Progenitor cell of endocrine pancreas (in vitro differentiated cells): ENCODE measurements around the gene GUCY1A2. TPM values are rescaled to one million over a fixed set of nuclear protein-coding genes. Genes with fewer than 3 reads are reported as not detected.
"Not testable (repeated sequence)": the region's sequence is repeated elsewhere in the genome, so short reads cannot be mapped to it uniquely, and the experiment has no call there.

Source experiments
- DNase-seq: peaks from one replicate; pipeline ENCODE4 v3.0.0; 2021; ENCODE audit warnings: low spot score; ENCODE audit not compliant: unreplicated experiment
- H3K27ac Mint-ChIP-seq: 2 replicates; pipeline ENCODE4 v1.8.0; 2021; ENCODE audit warnings: mild to moderate bottlenecking, moderate library complexity, mixed read lengths
- H3K27me3 Mint-ChIP-seq: 2 replicates; pipeline ENCODE4 v1.8.0; 2021; ENCODE audit warnings: mixed read lengths
- H3K36me3 Mint-ChIP-seq: 2 replicates; pipeline ENCODE4 v1.8.0; 2022; ENCODE audit warnings: mixed read lengths; ENCODE audit not compliant: insufficient read depth
- H3K4me1 Mint-ChIP-seq: 2 replicates; pipeline ENCODE4 v1.8.0; 2021; ENCODE audit warnings: low read depth, mixed read lengths
- H3K4me3 Mint-ChIP-seq: 2 replicates; pipeline ENCODE4 v1.8.0; 2021; ENCODE audit warnings: low read depth, mild to moderate bottlenecking, moderate library complexity, mixed read lengths
- H3K9me3 Mint-ChIP-seq: 2 replicates; pipeline ENCODE4 v1.8.0; 2021; ENCODE audit warnings: low read depth, mixed read lengths
- CTCF ChIP-seq: fragments of 200-600 bp; sonication (generic); IDR thresholded peaks from one replicate; pipeline ENCODE4 v1.5.0; 2021; ENCODE audit warnings: antibody characterized with exemption, mild to moderate bottlenecking; ENCODE audit not compliant: unreplicated experiment
- total RNA-seq: library from RNA; stranded (reverse); gene quantifications from 2 replicates; pipeline ENCODE4 v1.2.1, GENCODE V29; 2021

GUCY1A2 gene
- total RNA-seq, 1 donor from 2014 or later, result 38.5 TPM

DNA sequence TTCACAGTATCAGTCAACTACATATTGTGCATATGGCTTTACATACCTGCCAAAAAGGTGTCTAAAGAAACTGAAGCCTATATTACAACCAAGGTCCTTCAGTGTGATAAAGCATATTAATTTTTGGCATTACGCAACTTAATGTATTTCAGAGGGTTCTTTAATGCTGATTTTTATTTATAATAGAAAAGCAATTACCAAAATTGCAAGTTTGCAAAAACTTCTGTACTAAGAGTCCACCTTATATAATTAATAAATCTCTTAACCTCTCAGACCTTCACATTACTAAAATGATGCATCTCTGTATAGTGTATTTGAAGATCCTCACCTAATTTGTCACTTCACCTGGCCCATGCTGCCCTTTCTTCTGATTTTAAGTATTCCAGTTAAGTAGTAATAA lies 128.6 kb downstream of the GUCY1A2 start:
- H3K27ac Mint-ChIP-seq, result no peak overlapping the region
- no peak overlapping the region for H3K4me3 Mint-ChIP-seq
- H3K9me3 Mint-ChIP-seq, result peaks cover 5% of the 10 kb centered on the region
- H3K27me3 Mint-ChIP-seq, result no peaks in the 10 kb centered on the region
- no peak for TF ChIP-seq CTCF
- H3K4me1 Mint-ChIP-seq, result peaks cover under 1% of the 10 kb centered on the region
- H3K36me3 Mint-ChIP-seq, result peaks cover 5% of the 10 kb centered on the region
- DNase-seq, result no peak

DNA sequence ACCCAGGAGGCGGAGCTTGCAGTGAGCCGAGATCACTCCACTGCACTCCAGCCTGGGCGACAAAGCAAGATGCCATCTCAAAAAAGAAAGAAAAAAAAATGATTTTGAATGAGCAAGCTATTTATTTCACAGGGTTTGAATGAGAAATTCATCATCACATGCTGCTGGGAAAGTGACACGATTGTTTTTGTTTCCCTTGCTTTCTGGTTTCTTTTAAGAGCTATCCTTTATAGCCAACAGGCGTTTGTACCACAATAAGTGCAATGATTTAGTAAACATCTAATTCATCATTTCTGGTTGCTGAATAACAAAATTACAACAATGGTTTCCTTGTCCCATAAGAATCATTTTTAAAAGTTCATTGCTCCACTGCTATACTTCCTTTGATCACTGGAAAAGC lies 129.9 kb downstream of the GUCY1A2 start:
- Mint-ChIP-seq H3K27me3 (no peaks in the 10 kb centered on the region), H3K9me3 (peaks cover 5% of the 10 kb centered on the region)

DNA sequence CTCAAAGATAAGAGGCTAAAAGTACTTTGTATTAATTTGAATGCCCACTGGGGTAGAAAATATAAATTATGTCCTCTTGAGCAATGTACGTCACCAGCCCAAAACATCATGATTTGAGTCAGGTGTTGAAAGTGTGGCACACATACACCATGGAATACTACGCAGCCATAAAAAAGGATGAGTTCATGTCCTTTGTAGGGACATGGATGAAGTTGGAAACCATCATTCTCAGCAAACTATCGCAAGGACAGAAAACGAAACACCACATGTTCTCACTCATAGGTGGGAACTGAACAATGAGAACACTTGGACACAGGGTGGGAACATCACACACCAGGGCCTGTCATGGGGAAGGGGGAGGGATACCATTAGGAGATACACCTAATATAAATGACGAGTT lies 134.6 kb downstream of the GUCY1A2 start:
- H3K4me3 Mint-ChIP-seq, H3K27me3 Mint-ChIP-seq, H3K4me1 Mint-ChIP-seq, H3K36me3 Mint-ChIP-seq, H3K27ac Mint-ChIP-seq, H3K9me3 Mint-ChIP-seq, DNase-seq: not testable (repeated sequence)

More for the DNA sequence above, 129.9 kb downstream of the GUCY1A2 start:
- no peak for DNase-seq
- no peak overlapping the region for H3K4me3 Mint-ChIP-seq
- TF ChIP-seq CTCF, result no peak
- H3K27ac Mint-ChIP-seq, result no peak overlapping the region
- H3K36me3 Mint-ChIP-seq, result peaks cover 3% of the 10 kb centered on the region
- no peaks in the 10 kb centered on the region for H3K4me1 Mint-ChIP-seq

DNA sequence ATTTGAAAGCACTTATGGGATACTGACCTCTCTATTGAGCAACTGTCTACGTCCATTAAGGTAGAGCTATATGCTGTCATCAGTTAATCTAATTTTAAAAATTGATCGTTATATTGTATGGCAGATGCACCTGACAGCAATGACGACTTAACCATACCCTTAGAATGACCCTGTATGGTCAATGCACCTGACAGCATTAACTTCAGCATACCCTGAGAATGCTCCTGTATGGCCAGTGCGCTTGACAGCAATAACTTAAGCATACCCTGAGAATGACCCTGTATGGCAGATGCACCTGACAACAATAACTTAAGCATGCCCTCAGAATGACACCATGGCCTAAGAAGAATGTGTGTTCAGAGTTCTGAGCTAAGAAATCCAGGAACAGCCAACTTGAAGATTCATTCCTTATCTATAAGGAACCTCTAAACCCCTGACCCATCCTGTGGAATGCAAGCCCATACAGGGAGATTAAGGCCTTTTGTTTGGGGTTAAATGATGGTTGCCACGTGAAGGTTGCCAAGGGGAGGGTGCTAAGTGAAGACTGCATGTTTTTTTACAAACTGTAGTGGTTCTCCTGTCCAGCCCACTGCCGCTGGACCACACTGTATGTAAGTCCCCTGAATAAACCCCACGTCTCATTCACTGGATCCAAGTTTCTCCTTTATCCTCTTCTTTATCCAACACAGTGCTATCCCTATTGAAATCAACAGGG lies 138.3 kb downstream of the GUCY1A2 start:
- no peaks in the 10 kb centered on the region for H3K27me3 Mint-ChIP-seq
- H3K27ac Mint-ChIP-seq, result no peak overlapping the region
- H3K4me3 Mint-ChIP-seq, result no peak overlapping the region
- no peak for TF ChIP-seq CTCF
- no peak for DNase-seq
- H3K36me3 Mint-ChIP-seq, result peaks cover 7% of the 10 kb centered on the region
- H3K9me3 Mint-ChIP-seq, result peaks cover 10% of the 10 kb centered on the region
- no peaks in the 10 kb centered on the region for H3K4me1 Mint-ChIP-seq

GRCh38 chr11:106879029-106879428 lies 139.2 kb downstream of the GUCY1A2 start:
- DNase-seq, result no peak
- Mint-ChIP-seq H3K36me3 (peaks cover 7% of the 10 kb centered on the region), H3K4me1 (no peaks in the 10 kb centered on the region), H3K4me3 (no peak overlapping the region), H3K27me3 (no peaks in the 10 kb centered on the region), H3K27ac (no peak overlapping the region), H3K9me3 (peaks cover 10% of the 10 kb centered on the region)
- TF ChIP-seq CTCF, result no peak

GRCh38 chr11:106875013-106875412 lies 143.3 kb downstream of the GUCY1A2 start:
- Mint-ChIP-seq H3K9me3 (peaks cover 18% of the 10 kb centered on the region), H3K36me3 (peaks cover 13% of the 10 kb centered on the region), H3K27me3 (no peaks in the 10 kb centered on the region), H3K4me3 (no peak overlapping the region), H3K4me1 (no peaks in the 10 kb centered on the region), H3K27ac (no peak overlapping the region)
- no peak for DNase-seq
- TF ChIP-seq CTCF, result no peak
